BLaER1 (cell line): ENCODE data around the gene DCAF11.
"Not testable (repeated sequence)": the region's sequence is repeated elsewhere in the genome, so short reads cannot be mapped to it uniquely, and the experiment has no call there.

Experiments used
- H3K27ac ChIP-seq: shearing (Covaris generic); formaldehyde crosslinking; 2 replicates; pipeline ENCODE4 v1.8.1; 2022
- H3K27me3 ChIP-seq: shearing (Covaris generic); formaldehyde crosslinking; 2 replicates; pipeline ENCODE4 v1.8.1; 2022
- H3K36me3 ChIP-seq: shearing (Covaris generic); formaldehyde crosslinking; 2 replicates; pipeline ENCODE4 v1.8.1; 2022
- H3K4me1 ChIP-seq: shearing (Covaris generic); formaldehyde crosslinking; 2 replicates; pipeline ENCODE4 v1.8.1; 2022
- H3K4me2 ChIP-seq: shearing (Covaris generic); formaldehyde crosslinking; 2 replicates; pipeline ENCODE4 v1.8.1; 2022
- H3K4me3 ChIP-seq: shearing (Covaris generic); formaldehyde crosslinking; 2 replicates; pipeline ENCODE4 v1.8.1; 2022
- H3K9ac ChIP-seq: shearing (Covaris generic); formaldehyde crosslinking; 2 replicates; pipeline ENCODE4 v1.8.1; 2022
- H3K9me3 ChIP-seq: shearing (Covaris generic); formaldehyde crosslinking; 2 replicates; pipeline ENCODE4 v1.8.1; 2022
- H4K20me1 ChIP-seq: shearing (Covaris generic); formaldehyde crosslinking; 2 replicates; pipeline ENCODE4 v1.8.1; 2022
- Cebpa-rat ChIP-seq: shearing (Covaris generic); IDR thresholded peaks from 2 replicates; pipeline ENCODE4 v1.8.1; 2022

The DCAF11 gene

DNA sequence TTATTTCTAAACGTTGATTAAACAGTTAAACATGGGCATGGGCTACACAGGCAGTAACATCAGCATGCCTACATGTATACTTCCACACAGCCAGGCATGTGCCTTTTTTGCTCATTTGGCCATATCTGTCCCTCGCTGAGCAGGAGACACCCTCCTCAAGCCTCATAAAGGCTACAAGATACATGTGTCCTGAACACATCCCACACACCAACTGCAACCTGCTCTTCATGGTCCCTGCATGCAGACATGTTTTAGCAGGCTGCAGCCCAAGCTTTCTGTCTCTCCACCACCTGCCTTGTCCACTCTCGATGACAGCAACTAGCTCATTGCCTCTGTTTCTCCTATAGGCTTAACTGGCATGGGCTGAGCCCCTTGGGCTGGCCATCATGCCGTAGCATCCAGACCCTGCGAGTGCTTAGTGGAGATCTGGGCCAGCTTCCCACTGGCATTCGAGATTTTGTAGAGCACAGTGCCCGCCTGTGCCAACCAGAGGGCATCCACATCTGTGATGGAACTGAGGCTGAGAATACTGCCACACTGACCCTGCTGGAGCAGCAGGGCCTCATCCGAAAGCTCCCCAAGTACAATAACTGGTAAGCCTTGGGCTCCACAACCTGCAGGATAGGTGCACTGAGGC lies 17.9 kb upstream of the DCAF11 start:
- Histone ChIP-seq H3K4me1 (peaks cover 41% of the 10 kb centered on the region), H3K9ac (no peak overlapping the region), H3K27ac (no peak overlapping the region), H3K36me3 (peaks cover 53% of the 10 kb centered on the region), H4K20me1 (no peaks in the 10 kb centered on the region), H3K4me2 (peak overlapping the region; percentile 95; the same call in 1 of the 2 replicates), H3K9me3 (no peaks in the 10 kb centered on the region), H3K27me3 (no peaks in the 10 kb centered on the region), H3K4me3 (no peak overlapping the region)
- TF ChIP-seq Cebpa-rat, result no peak

DNA sequence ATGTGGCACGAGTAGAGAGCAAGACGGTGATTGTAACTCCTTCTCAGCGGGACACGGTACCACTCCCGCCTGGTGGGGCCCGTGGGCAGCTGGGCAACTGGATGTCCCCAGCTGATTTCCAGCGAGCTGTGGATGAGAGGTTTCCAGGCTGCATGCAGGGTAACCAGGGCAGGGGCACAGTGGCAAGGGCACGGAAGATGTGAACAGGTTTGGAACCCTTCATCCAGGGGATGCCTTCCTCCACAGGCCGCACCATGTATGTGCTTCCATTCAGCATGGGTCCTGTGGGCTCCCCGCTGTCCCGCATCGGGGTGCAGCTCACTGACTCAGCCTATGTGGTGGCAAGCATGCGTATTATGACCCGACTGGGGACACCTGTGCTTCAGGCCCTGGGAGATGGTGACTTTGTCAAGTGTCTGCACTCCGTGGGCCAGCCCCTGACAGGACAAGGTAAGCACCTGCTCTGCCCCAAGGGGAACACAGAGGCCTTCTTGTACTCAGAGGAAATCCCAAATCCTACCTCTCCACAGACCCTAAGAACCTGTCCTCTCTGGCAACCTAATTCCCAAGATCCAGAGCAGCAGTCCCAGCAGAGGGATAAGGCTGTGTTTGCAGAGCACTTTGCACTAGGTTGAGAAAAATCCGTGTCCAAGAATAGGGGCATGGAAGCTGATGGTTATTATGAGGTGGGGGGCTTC lies 16.2 kb upstream of the DCAF11 start:
- H3K36me3 ChIP-seq, result peaks cover 70% of the 10 kb centered on the region
- no peaks in the 10 kb centered on the region for H3K27me3 ChIP-seq
- H3K27ac ChIP-seq, result no peak overlapping the region
- H3K4me2 ChIP-seq, result no peak overlapping the region
- no peak for TF ChIP-seq Cebpa-rat
- H3K4me3 ChIP-seq, result no peak overlapping the region
- H3K9me3 ChIP-seq, result peaks cover 10% of the 10 kb centered on the region
- no peak overlapping the region for H3K9ac ChIP-seq
- peaks cover 26% of the 10 kb centered on the region for H3K4me1 ChIP-seq
- H4K20me1 ChIP-seq, result no peaks in the 10 kb centered on the region

DNA sequence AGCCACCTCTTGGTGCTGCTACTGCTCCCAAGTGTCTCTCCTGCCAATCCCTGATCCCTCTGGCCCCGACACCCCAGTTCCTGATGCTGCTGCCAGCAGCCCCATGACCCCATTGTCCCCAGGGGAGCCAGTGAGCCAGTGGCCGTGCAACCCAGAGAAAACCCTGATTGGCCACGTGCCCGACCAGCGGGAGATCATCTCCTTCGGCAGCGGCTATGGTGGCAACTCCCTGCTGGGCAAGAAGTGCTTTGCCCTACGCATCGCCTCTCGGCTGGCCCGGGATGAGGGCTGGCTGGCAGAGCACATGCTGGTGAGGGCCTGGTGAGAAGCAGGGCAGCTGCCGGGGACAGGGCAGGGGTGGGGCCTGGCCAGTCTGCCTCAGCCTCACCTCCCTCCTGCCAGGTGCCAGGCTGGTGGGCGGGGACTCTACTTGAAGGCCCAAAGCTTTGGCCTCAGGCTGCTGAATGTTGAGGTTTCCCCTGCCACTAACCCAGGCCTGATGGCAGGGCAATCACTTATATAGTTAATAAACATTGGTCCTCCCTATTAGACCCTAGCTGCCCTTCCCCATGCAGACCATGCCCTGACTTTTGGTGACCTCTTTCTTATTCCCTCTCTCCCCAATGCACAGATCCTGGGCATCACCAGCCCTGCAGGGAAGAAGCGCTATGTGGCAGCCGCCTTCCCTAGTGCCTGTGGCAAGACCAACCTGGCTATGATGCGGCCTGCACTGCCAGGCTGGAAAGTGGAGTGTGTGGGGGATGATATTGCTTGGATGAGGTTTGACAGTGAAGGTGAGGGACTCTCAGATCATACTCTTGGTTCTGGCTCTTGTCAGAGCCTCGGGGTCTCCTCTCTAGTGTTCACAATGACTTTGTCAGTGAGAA lies 15.4 kb upstream of the DCAF11 start:
- Histone ChIP-seq H3K9ac (no peak overlapping the region), H4K20me1 (no peaks in the 10 kb centered on the region), H3K4me3 (no peak overlapping the region), H3K27ac (no peak overlapping the region), H3K9me3 (peaks cover 18% of the 10 kb centered on the region), H3K4me2 (no peak overlapping the region), H3K4me1 (peaks cover 22% of the 10 kb centered on the region), H3K36me3 (peaks cover 78% of the 10 kb centered on the region), H3K27me3 (no peaks in the 10 kb centered on the region)
- no peak for TF ChIP-seq Cebpa-rat

- Histone ChIP-seq H4K20me1 (no peaks in the 10 kb centered on the region), H3K4me1 (peaks cover 17% of the 10 kb centered on the region), H3K27me3 (no peaks in the 10 kb centered on the region), H3K36me3 (peaks cover 91% of the 10 kb centered on the region), H3K9ac (no peak overlapping the region), H3K27ac (no peak overlapping the region), H3K4me3 (no peak overlapping the region), H3K9me3 (peaks cover 29% of the 10 kb centered on the region), H3K4me2 (no peak overlapping the region)
- TF ChIP-seq Cebpa-rat, result no peak
Observed at GRCh38 chr14:24100197-24100981, 14.2 kb upstream of the DCAF11 start.

DNA sequence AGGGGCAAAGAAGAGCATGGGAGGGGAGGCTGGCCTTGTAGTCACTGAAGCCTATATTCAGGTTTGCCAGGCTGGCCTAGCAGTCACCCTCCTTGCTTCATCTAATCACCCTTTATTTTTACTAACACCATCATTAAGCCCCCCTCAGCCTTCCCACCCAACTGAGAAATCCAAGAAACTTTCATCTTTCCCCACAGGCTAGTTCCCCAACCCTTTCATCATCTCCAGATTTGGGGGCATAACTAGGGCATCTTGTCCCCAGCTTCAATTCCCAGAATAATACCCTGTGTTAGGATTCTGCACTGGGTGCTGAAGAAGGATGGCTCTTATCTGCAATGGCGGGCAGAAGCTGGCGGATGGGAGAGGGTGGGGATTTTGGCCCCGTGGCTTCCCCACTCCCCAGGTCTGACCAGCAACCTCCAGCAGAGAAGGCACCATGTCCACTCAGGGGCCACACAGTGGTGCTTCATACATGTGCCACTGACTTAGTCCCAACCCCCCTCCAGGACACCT lies 13.5 kb upstream of the DCAF11 start:
- Histone ChIP-seq H3K36me3 (peaks cover 91% of the 10 kb centered on the region), H3K27me3 (no peaks in the 10 kb centered on the region), H3K9me3 (peaks cover 29% of the 10 kb centered on the region), H3K4me2 (no peak overlapping the region), H4K20me1 (no peaks in the 10 kb centered on the region), H3K9ac (no peak overlapping the region), H3K4me3 (no peak overlapping the region), H3K27ac (no peak overlapping the region), H3K4me1 (peaks cover 10% of the 10 kb centered on the region)
- TF ChIP-seq Cebpa-rat, result no peak

DNA sequence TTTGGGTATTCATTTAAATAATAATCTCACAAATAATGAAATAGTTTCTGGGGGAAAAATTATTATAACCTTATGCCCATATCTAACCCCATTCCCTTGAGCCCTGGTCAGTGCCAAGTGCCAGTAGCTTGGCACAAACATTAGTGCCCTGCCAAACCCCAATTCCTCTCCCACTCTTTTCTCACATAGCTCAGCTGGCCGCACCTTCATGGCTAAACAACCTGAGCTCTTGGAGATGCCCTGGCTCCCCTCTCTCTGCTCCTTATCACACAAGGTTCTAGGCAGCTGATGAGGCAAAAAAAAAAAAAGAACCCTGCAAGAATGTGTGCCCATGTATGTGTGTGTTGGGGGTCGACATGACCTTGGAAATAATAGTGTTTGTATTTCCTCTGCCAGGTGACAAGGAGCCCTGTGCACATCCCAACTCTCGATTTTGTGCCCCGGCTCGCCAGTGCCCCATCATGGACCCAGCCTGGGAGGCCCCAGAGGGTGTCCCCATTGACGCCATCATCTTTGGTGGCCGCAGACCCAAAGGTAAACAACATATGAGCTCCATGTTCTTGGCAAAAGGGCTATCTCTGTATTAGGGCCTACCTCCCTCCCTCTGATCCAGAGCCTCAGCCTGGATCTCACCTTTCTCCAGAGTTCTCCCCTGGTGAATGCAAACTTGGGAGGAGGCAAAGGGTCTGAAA lies 12.1 kb upstream of the DCAF11 start:
- TF ChIP-seq Cebpa-rat, result no peak

GRCh38 chr14:24103451-24103850 lies 11.1 kb upstream of the DCAF11 start:
- peaks cover 2% of the 10 kb centered on the region for H3K4me1 ChIP-seq
- H3K9ac ChIP-seq, result no peak overlapping the region
- H3K9me3 ChIP-seq, result peaks cover 29% of the 10 kb centered on the region
- no peak for TF ChIP-seq Cebpa-rat
- H3K27me3 ChIP-seq, result no peaks in the 10 kb centered on the region
- no peak overlapping the region for H3K27ac ChIP-seq
- H3K4me3 ChIP-seq, result no peak overlapping the region
- H3K4me2 ChIP-seq, result no peak overlapping the region
- peaks cover 70% of the 10 kb centered on the region for H3K36me3 ChIP-seq
- H4K20me1 ChIP-seq, result no peaks in the 10 kb centered on the region

More for the DNA sequence above, 12.1 kb upstream of the DCAF11 start:
- Histone ChIP-seq H3K9me3 (peaks cover 29% of the 10 kb centered on the region), H3K27me3 (no peaks in the 10 kb centered on the region), H3K36me3 (peaks cover 80% of the 10 kb centered on the region), H3K4me1 (no peaks in the 10 kb centered on the region), H4K20me1 (no peaks in the 10 kb centered on the region), H3K9ac (no peak overlapping the region), H3K27ac (no peak overlapping the region), H3K4me2 (no peak overlapping the region), H3K4me3 (no peak overlapping the region)

DNA sequence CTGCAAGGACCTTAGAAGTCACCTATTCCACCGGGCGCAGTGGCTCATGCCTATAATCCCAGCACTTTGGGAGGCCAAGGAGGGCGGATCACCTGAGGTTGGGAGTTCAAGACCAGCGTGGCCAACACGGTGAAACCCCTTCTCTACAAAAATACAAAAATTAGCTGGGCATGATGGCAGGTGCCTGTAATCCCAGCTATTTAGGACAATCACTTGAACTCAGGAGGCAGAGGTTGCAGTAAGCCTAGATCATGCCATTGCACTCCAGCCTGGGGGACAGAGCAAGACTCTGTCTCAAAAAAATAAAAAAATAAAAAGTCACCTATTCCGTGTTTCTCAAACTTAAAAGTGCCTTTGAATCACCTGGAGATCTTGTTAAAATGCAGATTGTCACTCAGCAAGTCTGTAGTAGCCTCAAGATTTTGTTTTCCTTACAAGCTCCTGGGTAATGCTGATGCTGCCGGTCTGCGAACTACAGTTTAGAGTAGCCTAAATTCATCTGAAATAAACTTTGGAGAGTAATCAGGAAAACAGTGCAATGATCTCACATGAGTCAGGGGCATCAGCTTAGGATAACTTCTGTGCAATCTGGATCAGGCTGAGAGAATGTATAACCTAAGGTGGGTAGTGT lies 8.9 kb upstream of the DCAF11 start:
- H3K27ac ChIP-seq, H3K4me2 ChIP-seq, H3K9ac ChIP-seq: not testable (repeated sequence)

More for the DNA sequence above, 8.9 kb upstream of the DCAF11 start:
- H3K36me3 ChIP-seq, result peaks cover 48% of the 10 kb centered on the region
- H3K27me3 ChIP-seq, H4K20me1 ChIP-seq, H3K4me3 ChIP-seq: not testable (repeated sequence)
- H3K9me3 ChIP-seq, result peaks cover 29% of the 10 kb centered on the region
- H3K4me1 ChIP-seq, result peaks cover 20% of the 10 kb centered on the region
